WERI-Rb-1 (cell line): ENCODE results near the gene SYCP2.
A peak's percentile ranks its signal among the peaks of the same experiment; 100 is the strongest.

Experiments used
- DNase-seq: peaks from one replicate; pipeline ENCODE4 v3.0.0-alpha.2; 2020
- H3K27ac ChIP-seq: fragments of 250-450 bp; sonication (Bioruptor Pico); 2 replicates; pipeline ENCODE4 v1.5.1; 2020; ENCODE audit warnings: mild to moderate bottlenecking, moderate library complexity
- H3K27me3 ChIP-seq: fragments of 250-450 bp; sonication (Bioruptor Pico); 2 replicates; pipeline ENCODE4 v1.5.1; 2021; ENCODE audit warnings: mild to moderate bottlenecking, low read depth, moderate library complexity; ENCODE audit not compliant: insufficient read depth, severe bottlenecking
- H3K36me3 ChIP-seq: fragments of 250-450 bp; sonication (Bioruptor Pico); 2 replicates; pipeline ENCODE4 v1.5.1; 2020; ENCODE audit warnings: mild to moderate bottlenecking, moderate library complexity
- H3K4me3 ChIP-seq: 2 replicates; pipeline ENCODE4 v1.5.1; 2011; ENCODE audit warnings: low read depth, mild to moderate bottlenecking, control low read depth, low read length
- H3K9me3 ChIP-seq: fragments of 250-450 bp; sonication (Bioruptor Pico); 2 replicates; pipeline ENCODE4 v1.5.1; 2021; ENCODE audit warnings: mild to moderate bottlenecking, moderate library complexity; ENCODE audit not compliant: severe bottlenecking
- TF ChIP-seq, protein P1 (sequence below): IDR thresholded peaks from 2 replicates; pipeline ENCODE4 v1.5.1; 2011; ENCODE audit warnings: low read depth, mild to moderate bottlenecking, control low read depth, inconsistent platforms, low read length

The SYCP2 gene

DNA sequence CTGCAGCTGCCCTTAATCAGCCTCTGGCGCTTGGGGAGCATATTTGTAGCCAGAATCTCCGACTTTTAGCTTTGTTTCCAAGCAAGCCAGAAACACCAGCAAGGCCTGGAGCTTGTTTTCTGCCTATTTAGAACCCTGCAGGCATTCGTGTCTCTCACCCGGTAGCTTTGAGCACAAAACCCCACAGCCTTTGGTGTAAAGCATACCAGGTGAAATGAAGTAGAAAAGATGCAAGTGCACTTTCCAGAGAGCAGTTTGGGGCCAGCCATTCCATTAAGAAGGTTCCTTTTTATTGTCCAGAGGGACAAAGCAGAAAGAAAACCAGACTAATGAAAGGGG, 7.5 kb upstream of the SYCP2 start:
- Histone ChIP-seq H3K36me3 (peaks cover 21% of the 10 kb centered on the region), H3K9me3 (no peaks in the 10 kb centered on the region), H3K27me3 (no peaks in the 10 kb centered on the region), H3K27ac (peak overlapping the region; percentile 93), H3K4me3 (peak overlapping the region; percentile 85)
- TF ChIP-seq, protein P1, sequence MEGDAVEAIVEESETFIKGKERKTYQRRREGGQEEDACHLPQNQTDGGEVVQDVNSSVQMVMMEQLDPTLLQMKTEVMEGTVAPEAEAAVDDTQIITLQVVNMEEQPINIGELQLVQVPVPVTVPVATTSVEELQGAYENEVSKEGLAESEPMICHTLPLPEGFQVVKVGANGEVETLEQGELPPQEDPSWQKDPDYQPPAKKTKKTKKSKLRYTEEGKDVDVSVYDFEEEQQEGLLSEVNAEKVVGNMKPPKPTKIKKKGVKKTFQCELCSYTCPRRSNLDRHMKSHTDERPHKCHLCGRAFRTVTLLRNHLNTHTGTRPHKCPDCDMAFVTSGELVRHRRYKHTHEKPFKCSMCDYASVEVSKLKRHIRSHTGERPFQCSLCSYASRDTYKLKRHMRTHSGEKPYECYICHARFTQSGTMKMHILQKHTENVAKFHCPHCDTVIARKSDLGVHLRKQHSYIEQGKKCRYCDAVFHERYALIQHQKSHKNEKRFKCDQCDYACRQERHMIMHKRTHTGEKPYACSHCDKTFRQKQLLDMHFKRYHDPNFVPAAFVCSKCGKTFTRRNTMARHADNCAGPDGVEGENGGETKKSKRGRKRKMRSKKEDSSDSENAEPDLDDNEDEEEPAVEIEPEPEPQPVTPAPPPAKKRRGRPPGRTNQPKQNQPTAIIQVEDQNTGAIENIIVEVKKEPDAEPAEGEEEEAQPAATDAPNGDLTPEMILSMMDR = no peak
- no peak for DNase-seq

DNA sequence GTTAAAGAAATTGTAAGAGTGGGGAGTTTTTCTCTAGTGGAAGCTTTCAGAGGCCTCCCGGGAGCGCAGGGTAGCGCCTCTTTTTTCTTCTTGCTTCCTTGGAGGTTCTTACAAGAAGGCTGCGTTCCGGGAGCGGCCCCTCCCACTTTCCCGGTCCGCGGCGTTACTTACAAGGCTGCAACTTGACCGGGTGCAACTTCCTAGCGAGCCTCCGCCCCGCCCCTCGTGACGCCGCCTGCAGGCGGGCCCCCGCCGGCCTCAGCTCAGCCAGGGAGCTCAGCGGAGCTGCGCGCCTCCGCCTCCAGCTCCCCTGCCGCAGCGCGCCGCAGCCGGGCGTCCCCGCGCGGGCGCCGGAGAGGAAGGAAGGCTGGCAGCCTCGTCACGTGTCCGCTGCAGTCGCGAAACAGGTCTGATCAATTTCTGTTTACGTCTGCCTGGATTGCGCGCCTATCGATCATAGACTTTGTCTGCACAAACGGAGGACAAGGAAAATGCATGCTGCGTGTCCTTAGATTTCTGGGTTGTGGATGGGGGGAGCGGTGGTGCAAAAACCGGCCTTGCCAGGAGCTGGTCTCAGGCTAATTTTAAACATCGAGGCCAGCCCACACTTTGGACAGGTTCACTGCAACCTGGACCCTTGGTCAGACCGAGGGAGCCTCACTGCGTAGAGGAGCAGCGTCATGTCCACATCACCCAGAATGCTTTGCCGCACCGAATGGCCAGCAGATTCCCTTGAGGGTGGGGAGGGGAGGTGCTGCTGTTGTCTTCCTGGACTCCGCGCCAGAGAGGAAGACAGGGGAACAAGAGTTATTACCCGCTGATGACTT, 6.9 kb upstream of the SYCP2 start, which contains the start of the genes FAM217B and PPP1R3D:
TSS of gene FAM217B (plus strand) at position 261 of the 827 bp plus-strand sequence. CDS start 3,555 bp downstream, outside the sequence.
TSS of gene PPP1R3D (minus strand) at position 177 of the 827 bp plus-strand sequence. CDS start 374 bp downstream, outside the sequence.
- TF ChIP-seq, protein P1 = no peak
- peak; percentile 95 for DNase-seq
- H3K27me3 ChIP-seq = no peaks in the 10 kb centered on the region
- H3K9me3 ChIP-seq = no peaks in the 10 kb centered on the region
- H3K36me3 ChIP-seq = peaks cover 21% of the 10 kb centered on the region
- H3K4me3 ChIP-seq = peak within 1 kb of the TSS; percentile 85
- peak within 1 kb of the TSS; percentile 93 for H3K27ac ChIP-seq

DNA sequence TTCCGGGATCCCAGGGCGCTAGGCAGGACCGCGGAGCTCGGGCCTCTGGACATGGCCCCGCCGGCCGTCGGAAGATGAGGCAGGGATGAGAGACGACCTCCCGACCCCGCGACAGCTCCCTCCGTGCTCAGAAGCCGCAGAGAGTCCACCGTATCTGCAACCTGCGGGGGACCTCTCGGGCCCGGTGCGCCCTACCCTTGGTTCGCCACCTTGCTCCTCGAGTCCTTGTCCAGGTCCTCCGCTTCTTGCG, 6.4 kb upstream of the SYCP2 start:
- H3K27me3 ChIP-seq = no peaks in the 10 kb centered on the region
- peak; percentile 18 for DNase-seq
- H3K9me3 ChIP-seq = no peaks in the 10 kb centered on the region
- H3K27ac ChIP-seq = peak overlapping the region; percentile 93
- H3K36me3 ChIP-seq = peaks cover 15% of the 10 kb centered on the region
- TF ChIP-seq, protein P1 = no peak
- peak overlapping the region; percentile 85 for H3K4me3 ChIP-seq

DNA sequence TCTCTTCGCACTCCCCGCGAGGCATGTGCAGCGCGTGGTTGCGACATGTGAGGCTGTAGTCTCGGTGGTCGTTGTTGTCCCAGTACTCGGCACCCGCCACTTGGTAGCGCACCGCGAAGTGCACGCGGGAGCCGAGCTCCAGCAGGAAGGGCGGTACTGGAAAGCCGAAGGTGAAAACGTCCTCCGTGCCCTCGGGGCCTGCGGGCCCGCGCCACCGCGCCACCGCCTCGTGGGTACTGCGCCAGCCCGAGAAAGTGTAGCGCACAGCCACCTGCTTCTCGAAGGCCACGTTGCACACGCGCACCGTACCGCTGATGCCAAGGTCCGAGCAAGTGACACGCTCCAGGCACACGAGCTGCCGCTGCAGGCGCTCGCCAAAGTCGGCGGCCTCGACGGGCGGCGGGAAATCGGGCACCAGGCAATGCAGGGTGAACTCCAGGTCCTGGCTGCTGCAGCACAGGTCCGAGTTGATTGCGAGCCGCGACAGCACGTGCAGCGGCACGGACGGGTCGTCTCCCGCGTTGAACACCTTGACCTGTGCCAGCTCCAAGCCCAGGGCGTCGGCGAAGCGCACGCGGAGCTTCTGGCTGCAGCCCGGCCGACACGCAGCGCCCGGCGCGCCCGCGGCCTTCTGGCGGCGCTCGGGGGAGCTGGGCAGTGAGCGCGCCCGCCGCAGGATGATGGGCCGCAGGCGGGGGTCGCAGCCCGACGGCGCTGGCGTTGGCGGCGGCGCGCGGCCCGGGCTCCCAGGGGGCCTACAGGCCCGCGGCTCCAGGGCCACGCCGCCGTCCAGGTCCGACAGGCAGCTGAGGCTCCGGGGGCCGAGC, 5.8 kb upstream of the SYCP2 start:
- DNase-seq = no peak
- Histone ChIP-seq H3K4me3 (peak overlapping the region; percentile 85), H3K27ac (peak overlapping the region; percentile 93)

DNA sequence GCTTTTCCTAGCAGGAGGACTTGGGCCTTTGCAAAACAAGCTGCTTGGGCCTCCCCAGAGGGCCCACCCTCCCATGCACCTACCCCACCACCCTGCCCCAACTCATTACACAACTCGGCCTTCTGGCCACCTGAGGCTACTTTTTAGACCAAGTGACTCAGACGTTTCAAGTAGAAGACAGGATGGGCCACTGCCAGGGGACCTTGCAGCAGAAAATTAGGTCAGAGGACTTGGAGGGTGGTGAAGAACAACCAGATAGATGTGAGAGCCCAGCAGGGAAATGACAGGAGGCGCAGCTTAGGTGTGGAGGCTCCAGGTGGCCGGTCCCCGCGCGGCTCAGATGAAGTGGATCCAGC, 5.2 kb upstream of the SYCP2 start:
- Histone ChIP-seq H3K9me3 (no peaks in the 10 kb centered on the region), H3K27me3 (no peaks in the 10 kb centered on the region), H3K27ac (no peak overlapping the region), H3K36me3 (peaks cover 6% of the 10 kb centered on the region), H3K4me3 (no peak overlapping the region)
- no peak for DNase-seq
- TF ChIP-seq, protein P1 = no peak

More for the DNA sequence above, 5.8 kb upstream of the SYCP2 start:
- no peaks in the 10 kb centered on the region for H3K27me3 ChIP-seq
- TF ChIP-seq, protein P1 = no peak
- H3K9me3 ChIP-seq = no peaks in the 10 kb centered on the region
- peaks cover 12% of the 10 kb centered on the region for H3K36me3 ChIP-seq
